NCI-H524 (cell line): ENCODE measurements around the gene RAB44.

Experiments used
- DNase-seq, 2 experiments: peaks; one replicate each; lab custom pipeline; 2025; lab: John Stamatoyannopoulos, UW

Gene RAB44

GRCh38 chr6:36666826-36667591 is 30.6 kb upstream of the RAB44 start:
- DNase-seq = peak; percentile 57 to 82

GRCh38 chr6:36668591-36668990 is 29.0 kb upstream of the RAB44 start:
- no peak for DNase-seq

GRCh38 chr6:36669002-36669401 is 28.6 kb upstream of the RAB44 start:
- DNase-seq = no peak

GRCh38 chr6:36670271-36670670 is 27.4 kb upstream of the RAB44 start:
- no peak for DNase-seq

- no peak for DNase-seq
These were observed 25.8 kb upstream of the RAB44 start for GRCh38 chr6:36671687-36672375.

- DNase-seq = no peak
These were observed 23.7 kb upstream of the RAB44 start for GRCh38 chr6:36673882-36674281.

GRCh38 chr6:36674942-36675341 is 22.7 kb upstream of the RAB44 start:
- DNase-seq = no peak

GRCh38 chr6:36676141-36677058 is 21.2 kb upstream of the RAB44 start:
- peak in 1 of 2 experiments; percentile 18 for DNase-seq

GRCh38 chr6:36677059-36677749 is 20.4 kb upstream of the RAB44 start:
- no peak for DNase-seq

- no peak for DNase-seq
These were observed 19.7 kb upstream of the RAB44 start for GRCh38 chr6:36677753-36678487.

GRCh38 chr6:36678488-36679042 is 19.1 kb upstream of the RAB44 start, which contains the start of gene CDKN1A:
CDKN1A (plus strand) TSS chr6:36678714; CDS start chr6:36684102, 5,388 bp downstream.
- peak; percentile 79 to 92 for DNase-seq

- peak in 1 of 2 experiments; percentile 34 for DNase-seq
These were observed 18.4 kb upstream of the RAB44 start for GRCh38 chr6:36679043-36679833.

- peak in 1 of 2 experiments; percentile 42 for DNase-seq
These were observed 15.1 kb upstream of the RAB44 start for GRCh38 chr6:36682328-36683144.

GRCh38 chr6:36683145-36683655 is 14.4 kb upstream of the RAB44 start:
- DNase-seq = no peak

GRCh38 chr6:36683656-36684446 is 13.8 kb upstream of the RAB44 start:
- DNase-seq = no peak

GRCh38 chr6:36684447-36684812 is 13.2 kb upstream of the RAB44 start:
- no peak for DNase-seq

GRCh38 chr6:36685166-36685924 is 12.3 kb upstream of the RAB44 start:
- no peak for DNase-seq
